K562 (cell line): ENCODE results near the gene NMRK1. TPM values are rescaled to one million over a fixed set of nuclear protein-coding genes. Genes with fewer than 3 reads are reported as not detected.
A peak's percentile ranks its signal among the peaks of the same experiment; 100 is the strongest.

ENCODE experiments used
- BCOR ChIP-seq: fragments of 450-650 bp; IDR thresholded peaks from 2 replicates; pipeline ENCODE4 v1.6.1; 2016
- E2F4 ChIP-seq: sonication (generic); formaldehyde crosslinking; IDR thresholded peaks from 2 replicates; pipeline ENCODE4 v1.8.0; 2022; ENCODE audit warnings: mild to moderate bottlenecking, low read depth, missing genetic modification reagents
- ETS1 ChIP-seq: conservative IDR thresholded peaks from 2 replicates; pipeline ENCODE4 v1.6.1; 2011; ENCODE audit warnings: low read depth, mild to moderate bottlenecking, low read length; ENCODE audit not compliant: control insufficient read depth
- FOXO4 ChIP-seq: fragments of 450-650 bp; formaldehyde crosslinking; IDR thresholded peaks from 2 replicates; pipeline ENCODE4 v1.4.0; 2020; ENCODE audit warnings: mild to moderate bottlenecking, moderate library complexity
- HMGN3 ChIP-seq: IDR thresholded peaks from 2 replicates; pipeline ENCODE4 v1.6.1; 2011; ENCODE audit warnings: borderline replicate concordance, low read depth, mild to moderate bottlenecking, mixed read lengths, low read length; ENCODE audit not compliant: insufficient read length; ENCODE audit errors: extremely low read depth
- MGA ChIP-seq: fragments of 450-650 bp; IDR thresholded peaks from 2 replicates; pipeline ENCODE4 v1.6.1; 2016; ENCODE audit warnings: mild to moderate bottlenecking, moderate library complexity
- RBM22 ChIP-seq: fragments of 200-400 bp; formaldehyde crosslinking; IDR thresholded peaks from 2 replicates; pipeline ENCODE4 v1.6.1; 2018; ENCODE audit warnings: low read length, low read depth; ENCODE audit not compliant: poor library complexity, severe bottlenecking
- SIRT6 ChIP-seq: IDR thresholded peaks from one replicate; pipeline ENCODE4 v1.6.1; 2012; ENCODE audit warnings: low read depth, mild to moderate bottlenecking, control low read depth, inconsistent platforms, low read length, moderate library complexity
- SMARCA5 ChIP-seq: fragments of 450-650 bp; IDR thresholded peaks from 2 replicates; pipeline ENCODE4 v1.6.1; 2016
- ZBTB8A ChIP-seq: fragments of 450-650 bp; IDR thresholded peaks from 2 replicates; pipeline ENCODE4 v1.6.1; 2018; ENCODE audit warnings: mild to moderate bottlenecking, moderate library complexity; ENCODE audit not compliant: partially characterized antibody
- ZNF146 ChIP-seq: IDR thresholded peaks from one replicate; pipeline ENCODE4 v1.6.1; 2018; ENCODE audit warnings: missing compliant biosample characterization; ENCODE audit not compliant: unreplicated experiment
- polyA plus RNA-seq, 8 experiments: library from polyadenylated mRNA; depleted of rRNA in 4 of 8; stranded (reverse) in 5 of 8; unstranded in 3 of 8; fragments of >200 nt; fragmentation: Nextera tagmentation in 2 of 8; fragmentation: Illumina TruSeq in 1 of 8; extraction: Ambion mirVana in 2 of 8; extraction: Trizol in 1 of 8; gene quantifications; 2 replicates each; pipeline versions ENCODE4 v1.2.1 to v1.2.3, GENCODE V29; 2011 to 2014; ENCODE audit warnings: inconsistent platforms in 1 of 8, missing spikeins in 1 of 8
- total RNA-seq, 7 experiments: library from RNA; depleted of rRNA in 6 of 7; stranded (reverse); fragments of >200 nt in 6 of 7; fragmentation: Illumina TruSeq in 2 of 7; extraction: Trizol in 2 of 7; gene quantifications; 2 replicates each; pipeline versions ENCODE4 v1.2.1 to v1.2.3, GENCODE V29; 2011 to 2021; ENCODE audit warnings: low replicate concordance in 1 of 7

Gene NMRK1
- total and polyA plus RNA-seq, 9 of the 15 experiments (the other 6 are each of a cell fraction or from before 2014, with no cell fraction given), result 1.1 to 3.5 (median 1.7) TPM

GRCh38 chr9:75027187-75028107 is 60.5 kb downstream of the NMRK1 start (continued):
- peak; percentile 98 for TF ChIP-seq MGA
- TF ChIP-seq BCOR, result peak; percentile 29; the same call in 1 of the 2 replicates
- TF ChIP-seq ETS1, result no peak; the same call in 1 of the 2 replicates
- no peak for TF ChIP-seq SMARCA5
- TF ChIP-seq ZNF146 (CRISPR knock-in tag), result no peak
- TF ChIP-seq HMGN3, result peak; percentile 62
- TF ChIP-seq ZBTB8A, result no peak
- no peak for TF ChIP-seq SIRT6
- TF ChIP-seq E2F4 (CRISPR knock-in tag), result no peak
- no peak for TF ChIP-seq FOXO4 (CRISPR knock-in tag)
- no peak for TF ChIP-seq RBM22
